SU-DHL-6 (cell line): ENCODE data around the gene TNS1.

ENCODE experiments used
- H2AFZ ChIP-seq: fragments of 200-600 bp; sonication (generic); 2 replicates; pipeline ENCODE4 v1.6.1; 2014; ENCODE audit warnings: low read depth, mild to moderate bottlenecking, moderate library complexity, mixed read lengths, antibody characterized with exemption, low read length; ENCODE audit not compliant: severe bottlenecking
- H3F3A ChIP-seq: fragments of 200-600 bp; shearing (Covaris generic); 2 replicates; pipeline ENCODE4 v1.6.0; 2016; ENCODE audit warnings: antibody characterized with exemption, mild to moderate bottlenecking; ENCODE audit not compliant: insufficient read depth
- H3K27ac ChIP-seq: fragments of 200-600 bp; sonication (generic); 2 replicates; pipeline ENCODE4 v1.5.1; 2016; ENCODE audit warnings: low read depth, mild to moderate bottlenecking, low read length, moderate library complexity, mixed read lengths
- H3K27me3 ChIP-seq: fragments of 200-600 bp; sonication (generic), shearing (Covaris generic); 2 replicates; pipeline ENCODE4 v1.6.0; 2014; ENCODE audit warnings: mild to moderate bottlenecking, low read length
- H3K36me3 ChIP-seq: fragments of 200-600 bp; sonication (generic); 2 replicates; pipeline ENCODE4 v1.6.1; 2014; ENCODE audit warnings: mild to moderate bottlenecking, low read length, mixed read lengths
- H3K4me2 ChIP-seq: fragments of 300-600, 200-600 bp; shearing (Covaris generic), sonication (generic); 2 replicates; pipeline ENCODE4 v1.6.0; 2014; ENCODE audit warnings: low read length, low read depth, mild to moderate bottlenecking; ENCODE audit not compliant: poor library complexity, severe bottlenecking
- H3K4me3 ChIP-seq: fragments of 200-600 bp; sonication (generic); 2 replicates; pipeline ENCODE4 v1.5.1; 2014; ENCODE audit warnings: antibody characterized with exemption, low read length, mild to moderate bottlenecking, mixed read lengths; ENCODE audit not compliant: insufficient read depth, poor library complexity, severe bottlenecking
- H3K79me2 ChIP-seq: fragments of 200-600 bp; sonication (generic); 2 replicates; pipeline ENCODE4 v1.6.1; 2014; ENCODE audit warnings: mild to moderate bottlenecking, low read length, moderate library complexity; ENCODE audit not compliant: insufficient read depth
- H3K9ac ChIP-seq: fragments of 200-600 bp; sonication (generic); 2 replicates; pipeline ENCODE4 v1.7.0; 2014; ENCODE audit warnings: mild to moderate bottlenecking, low read length
- H3K9me2 ChIP-seq: fragments of 200-600 bp; sonication (generic); replicated peaks from 2 replicates; pipeline ENCODE4 v1.6.1; 2014; ENCODE audit warnings: low read length; ENCODE audit not compliant: insufficient read depth
- H3K9me3 ChIP-seq: fragments of 200-600 bp; sonication (generic); 2 replicates; pipeline ENCODE4 v1.6.1; 2014; ENCODE audit warnings: low read length, mixed read lengths; ENCODE audit not compliant: insufficient read depth
- H4K20me1 ChIP-seq: fragments of 200-600 bp; sonication (generic); 2 replicates; pipeline ENCODE4 v1.6.1; 2014; ENCODE audit warnings: low read depth, mild to moderate bottlenecking, antibody characterized with exemption, low read length, moderate library complexity, mixed read lengths
- CTCF ChIP-seq: fragments of 200-600 bp; sonication (generic); IDR thresholded peaks from one replicate; pipeline ENCODE4 v1.5.1; 2017; ENCODE audit warnings: antibody characterized with exemption, mild to moderate bottlenecking, low read length, moderate library complexity; ENCODE audit not compliant: insufficient read depth, poor library complexity, severe bottlenecking
- EZH2phosphoT487 ChIP-seq: fragments of 200-600 bp; sonication (generic), shearing (Covaris generic); conservative IDR thresholded peaks from 2 replicates; pipeline ENCODE4 v1.6.1; 2018; ENCODE audit warnings: mild to moderate bottlenecking, antibody characterized with exemption, low read length, moderate library complexity, mixed read lengths

The TNS1 gene

DNA sequence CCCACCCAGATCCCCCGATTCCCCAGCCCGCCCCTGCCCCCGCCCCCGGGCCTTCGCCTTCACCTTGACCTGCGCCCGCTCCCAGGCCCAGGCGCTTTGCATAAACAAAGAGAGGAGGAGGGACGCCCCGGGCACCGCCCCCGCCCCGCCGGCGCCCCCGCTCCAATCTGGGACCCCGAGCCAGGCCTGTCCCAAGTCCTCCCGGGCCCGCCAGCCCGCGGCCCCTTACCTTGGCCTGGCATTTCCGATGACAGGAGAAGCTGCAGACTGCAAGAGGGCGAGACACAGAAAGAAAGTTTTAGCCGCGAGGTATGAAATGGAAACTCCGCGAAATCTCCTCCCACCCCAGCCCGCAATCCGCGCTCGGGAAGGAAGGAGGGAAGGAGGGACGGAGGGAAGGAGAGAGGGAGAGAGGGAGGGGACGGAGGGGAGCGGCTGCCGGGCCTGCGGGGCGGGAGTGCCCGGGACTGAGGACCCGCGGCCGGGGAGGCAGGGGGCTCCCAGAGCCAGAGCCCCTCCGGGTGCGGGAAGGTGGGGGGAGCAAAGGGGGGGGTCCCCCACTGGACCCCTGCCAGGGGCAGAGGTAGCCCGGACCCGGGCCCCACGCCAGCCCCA is 24.2 kb downstream of the TNS1 start:
- Histone ChIP-seq H4K20me1 (no peaks in the 10 kb centered on the region), H3K36me3 (no peaks in the 10 kb centered on the region), H3K9ac (no peak overlapping the region), H2AFZ (no peak overlapping the region), H3K4me2 (no peak overlapping the region), H3F3A (no peaks in the 10 kb centered on the region), H3K9me3 (no peaks in the 10 kb centered on the region), H3K79me2 (no peaks in the 10 kb centered on the region), H3K27me3 (no peaks in the 10 kb centered on the region), H3K9me2 (no peaks in the 10 kb centered on the region), H3K4me3 (no peak overlapping the region), H3K27ac (no peak overlapping the region)
- TF ChIP-seq EZH2phosphoT487 (no peak), CTCF (no peak)

DNA sequence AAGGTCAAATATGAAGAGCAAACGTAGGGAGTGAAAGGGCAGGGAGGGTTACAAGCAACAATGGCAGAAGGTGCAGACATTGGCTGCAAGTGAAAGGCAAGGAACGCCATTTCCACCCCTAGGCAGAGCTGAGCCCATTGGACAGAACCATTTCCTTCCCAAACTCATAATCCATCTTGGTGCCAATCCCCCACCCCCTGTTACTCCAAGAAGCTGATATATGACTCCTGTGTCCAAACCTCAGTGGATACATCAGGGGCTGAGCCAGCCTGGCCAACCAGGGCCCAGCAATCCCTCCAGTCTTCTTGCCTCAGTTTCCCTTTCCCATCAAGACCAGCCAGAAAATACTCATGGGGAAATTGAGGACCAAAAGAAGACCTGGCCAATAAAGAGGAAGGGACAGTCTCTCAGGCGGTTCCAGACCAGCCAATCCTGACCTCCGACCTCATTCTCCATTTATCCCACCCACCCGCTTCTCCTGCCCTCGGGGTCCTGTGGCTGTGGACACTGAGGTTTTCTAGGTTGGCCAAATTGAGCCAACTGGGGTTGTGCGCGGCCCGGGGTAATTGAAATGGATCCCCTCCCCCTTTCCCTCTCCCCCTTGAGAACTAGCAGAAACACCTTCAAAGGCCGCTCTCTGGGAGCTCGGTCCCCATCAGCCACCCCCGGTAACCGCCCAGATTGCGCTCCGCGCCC is 24.8 kb downstream of the TNS1 start:
- Histone ChIP-seq H3K79me2 (no peaks in the 10 kb centered on the region), H3K9me3 (no peaks in the 10 kb centered on the region), H4K20me1 (no peaks in the 10 kb centered on the region), H3K4me3 (no peak overlapping the region), H2AFZ (no peak overlapping the region), H3K4me2 (no peak overlapping the region), H3K27me3 (no peaks in the 10 kb centered on the region), H3K27ac (no peak overlapping the region), H3K9me2 (no peaks in the 10 kb centered on the region), H3K36me3 (no peaks in the 10 kb centered on the region), H3K9ac (no peak overlapping the region), H3F3A (no peaks in the 10 kb centered on the region)
- TF ChIP-seq EZH2phosphoT487: no peak
- TF ChIP-seq CTCF: no peak

DNA sequence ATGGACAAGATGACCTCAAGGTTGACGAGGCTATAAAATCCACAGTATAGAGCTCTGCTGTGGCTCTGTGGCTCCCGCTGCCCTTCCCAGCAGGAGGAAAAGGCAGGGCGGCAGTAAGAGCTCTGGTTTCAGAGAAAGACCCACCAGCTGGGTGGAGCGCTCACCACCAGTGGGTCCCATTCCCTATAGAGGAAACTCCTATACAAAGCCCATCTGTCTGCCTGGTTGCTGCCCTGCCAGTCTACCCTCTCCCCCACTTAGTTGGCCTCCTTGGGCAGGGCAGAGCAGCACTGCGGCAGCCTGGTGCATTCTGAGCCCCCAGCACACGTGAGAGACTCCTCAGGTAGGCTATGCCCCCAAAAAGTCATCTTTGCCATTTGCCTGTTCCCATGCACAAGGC is 26.5 kb downstream of the TNS1 start:
- Histone ChIP-seq H3K9me3 (no peaks in the 10 kb centered on the region), H3K36me3 (no peaks in the 10 kb centered on the region), H3K4me3 (no peak overlapping the region), H3F3A (no peaks in the 10 kb centered on the region), H3K27me3 (no peaks in the 10 kb centered on the region), H3K27ac (no peak overlapping the region), H3K4me2 (no peak overlapping the region), H4K20me1 (no peaks in the 10 kb centered on the region), H3K79me2 (no peaks in the 10 kb centered on the region), H3K9ac (no peak overlapping the region), H2AFZ (no peak overlapping the region), H3K9me2 (no peaks in the 10 kb centered on the region)
- no peak for TF ChIP-seq EZH2phosphoT487
- TF ChIP-seq CTCF: no peak
